IPS-20b (cell line): Measurements from ENCODE around the gene LRCH3.

Source experiments
- H3K27ac ChIP-seq: one replicate; pipeline ENCODE4 v1.5.1; 2013; ENCODE audit warnings: low read length
- H3K27me3 ChIP-seq: 2 replicates; pipeline ENCODE4 v1.6.1; 2013; ENCODE audit warnings: mild to moderate bottlenecking, low read length, inconsistent platforms; ENCODE audit not compliant: insufficient read depth
- H3K36me3 ChIP-seq: 2 replicates; pipeline ENCODE4 v1.6.1; 2013; ENCODE audit warnings: low read depth, mild to moderate bottlenecking, inconsistent platforms, low read length, moderate library complexity; ENCODE audit not compliant: insufficient read depth
- H3K4me1 ChIP-seq: 2 replicates; pipeline ENCODE4 v1.6.1; 2013; ENCODE audit warnings: mild to moderate bottlenecking, control low read depth, inconsistent platforms, low read length, moderate library complexity; ENCODE audit not compliant: insufficient read depth
- H3K4me3 ChIP-seq: 2 replicates; pipeline ENCODE4 v1.5.1; 2013; ENCODE audit warnings: mild to moderate bottlenecking, low read length, inconsistent platforms
- H3K9ac ChIP-seq: 2 replicates; pipeline ENCODE4 v1.6.1; 2013; ENCODE audit warnings: low read depth, mild to moderate bottlenecking, inconsistent platforms, low read length, moderate library complexity
- H3K9me3 ChIP-seq: 2 replicates; pipeline ENCODE4 v1.6.1; 2013; ENCODE audit warnings: mild to moderate bottlenecking, low read depth, low read length, inconsistent platforms; ENCODE audit not compliant: insufficient read depth

LRCH3 gene

DNA sequence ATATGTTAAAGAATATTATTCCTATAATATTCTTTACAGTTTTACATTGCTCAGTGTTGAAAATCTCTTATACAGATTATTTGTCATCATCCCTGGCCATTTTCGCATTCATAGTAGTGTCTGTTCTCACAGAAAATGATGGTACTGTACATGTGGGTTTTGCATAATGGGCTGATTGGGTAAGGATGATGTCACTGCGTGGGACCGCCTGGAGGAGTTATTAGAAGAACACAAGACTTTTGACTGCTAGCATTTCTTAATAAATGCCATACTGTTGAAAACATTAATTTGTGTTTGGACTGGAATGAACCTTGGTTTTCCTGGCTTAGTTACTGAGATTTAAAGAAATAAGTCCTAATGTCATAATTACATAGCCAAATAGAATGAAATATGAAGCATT, 20.3 kb downstream of the LRCH3 start:
- Histone ChIP-seq H3K27ac (no peak overlapping the region), H3K4me3 (no peak overlapping the region), H3K27me3 (no peaks in the 10 kb centered on the region), H3K4me1 (peaks cover 10% of the 10 kb centered on the region), H3K36me3 (no peaks in the 10 kb centered on the region), H3K9ac (no peak overlapping the region), H3K9me3 (no peaks in the 10 kb centered on the region)

DNA sequence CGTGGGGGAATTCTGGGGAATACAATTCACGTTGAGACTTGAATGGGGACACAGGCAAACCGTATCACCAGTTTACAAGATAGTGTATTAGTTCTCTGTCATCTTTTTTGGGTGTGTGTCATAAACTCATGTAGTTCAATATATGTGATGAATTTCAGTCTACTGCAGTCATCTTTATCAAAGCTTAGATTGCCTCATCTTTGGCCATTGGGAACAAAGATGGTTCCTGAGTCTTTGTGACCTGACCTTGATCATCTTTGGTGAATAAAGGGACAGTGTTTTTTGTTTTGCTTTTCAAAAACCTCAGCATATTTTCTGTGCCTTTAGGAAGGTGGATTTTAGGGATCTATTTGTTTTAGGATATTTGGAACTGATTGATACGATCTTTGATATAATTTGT, 23.3 kb downstream of the LRCH3 start:
- H3K27ac ChIP-seq = no peak overlapping the region
- no peak overlapping the region for H3K9ac ChIP-seq
- no peaks in the 10 kb centered on the region for H3K27me3 ChIP-seq
- H3K4me1 ChIP-seq = peaks cover 9% of the 10 kb centered on the region
- H3K36me3 ChIP-seq = no peaks in the 10 kb centered on the region
- no peak overlapping the region for H3K4me3 ChIP-seq
- no peaks in the 10 kb centered on the region for H3K9me3 ChIP-seq

DNA sequence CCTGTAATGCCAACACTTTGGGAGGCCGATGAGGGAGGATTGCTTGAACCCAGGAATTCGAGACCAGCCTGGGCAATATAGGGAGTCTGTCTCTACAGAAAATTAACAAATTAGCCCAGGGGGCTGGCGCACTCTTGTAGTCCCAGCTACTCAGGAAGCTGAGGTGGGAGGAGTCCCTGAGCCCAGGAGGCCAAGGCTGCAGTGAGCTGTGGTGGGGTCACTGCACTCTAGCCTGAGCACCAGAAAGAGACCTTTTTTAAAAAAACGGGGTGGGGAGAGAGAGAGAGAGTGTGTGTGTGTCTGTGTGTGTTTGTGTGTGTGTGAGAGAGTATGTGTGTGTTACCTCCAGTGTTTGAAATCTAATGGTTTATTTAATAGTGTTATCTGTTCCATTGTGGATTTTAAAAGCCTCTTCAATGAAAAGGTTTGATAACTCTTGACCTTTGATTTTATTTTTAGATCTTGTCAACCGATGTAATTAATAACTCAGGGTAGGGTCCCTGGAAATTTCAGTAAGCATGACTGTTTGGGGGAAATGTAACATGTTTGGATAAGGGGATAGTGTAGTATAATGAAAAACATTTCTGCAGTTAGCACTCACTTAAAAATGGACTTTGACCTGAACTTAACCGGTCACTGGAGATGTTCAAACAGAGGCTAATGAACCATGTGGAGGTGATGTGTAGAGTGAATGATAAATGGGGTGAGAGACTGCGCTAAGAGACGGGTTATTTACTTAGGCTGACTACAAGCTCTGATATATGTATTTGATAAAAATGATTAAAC, 29.7 kb downstream of the LRCH3 start:
- Histone ChIP-seq H3K4me1 (no peaks in the 10 kb centered on the region), H3K4me3 (no peak overlapping the region), H3K9ac (no peak overlapping the region), H3K9me3 (no peaks in the 10 kb centered on the region), H3K36me3 (peaks cover 44% of the 10 kb centered on the region), H3K27ac (no peak overlapping the region), H3K27me3 (no peaks in the 10 kb centered on the region)

DNA sequence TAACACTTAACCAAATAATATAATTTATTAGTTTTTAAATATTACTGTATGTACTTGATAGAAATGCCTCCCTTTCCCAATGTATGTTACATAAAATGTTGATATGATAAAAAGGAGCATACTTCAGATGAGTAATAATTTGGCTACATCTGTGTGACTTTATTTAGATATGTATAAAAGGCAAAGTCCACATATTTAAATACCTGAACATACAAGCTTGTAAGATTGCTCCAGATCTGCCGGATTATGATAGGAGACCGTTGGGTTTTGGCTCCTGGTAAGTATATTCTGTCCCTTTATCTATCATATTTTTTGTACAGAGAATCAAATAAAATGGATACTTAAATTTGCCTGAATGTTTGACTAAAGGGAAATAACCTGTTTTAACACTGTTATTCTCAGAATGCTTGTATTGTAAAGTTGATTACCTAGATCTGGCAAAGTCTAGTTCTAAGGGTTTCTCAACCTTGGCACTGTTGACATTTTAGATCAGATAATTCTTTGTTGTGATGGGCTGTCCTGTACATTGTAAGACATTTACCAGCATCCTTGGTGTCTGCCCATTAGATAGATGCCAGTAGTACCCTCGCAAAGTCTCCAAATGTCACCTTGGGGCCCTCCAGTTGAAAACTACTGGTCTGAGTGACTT, 38.5 kb downstream of the LRCH3 start:
- H3K9me3 ChIP-seq = no peaks in the 10 kb centered on the region
- H3K27me3 ChIP-seq = no peaks in the 10 kb centered on the region
- H3K4me3 ChIP-seq = no peak overlapping the region
- peaks cover 82% of the 10 kb centered on the region for H3K36me3 ChIP-seq
- no peak overlapping the region for H3K9ac ChIP-seq
- H3K27ac ChIP-seq = no peak overlapping the region
- no peaks in the 10 kb centered on the region for H3K4me1 ChIP-seq

DNA sequence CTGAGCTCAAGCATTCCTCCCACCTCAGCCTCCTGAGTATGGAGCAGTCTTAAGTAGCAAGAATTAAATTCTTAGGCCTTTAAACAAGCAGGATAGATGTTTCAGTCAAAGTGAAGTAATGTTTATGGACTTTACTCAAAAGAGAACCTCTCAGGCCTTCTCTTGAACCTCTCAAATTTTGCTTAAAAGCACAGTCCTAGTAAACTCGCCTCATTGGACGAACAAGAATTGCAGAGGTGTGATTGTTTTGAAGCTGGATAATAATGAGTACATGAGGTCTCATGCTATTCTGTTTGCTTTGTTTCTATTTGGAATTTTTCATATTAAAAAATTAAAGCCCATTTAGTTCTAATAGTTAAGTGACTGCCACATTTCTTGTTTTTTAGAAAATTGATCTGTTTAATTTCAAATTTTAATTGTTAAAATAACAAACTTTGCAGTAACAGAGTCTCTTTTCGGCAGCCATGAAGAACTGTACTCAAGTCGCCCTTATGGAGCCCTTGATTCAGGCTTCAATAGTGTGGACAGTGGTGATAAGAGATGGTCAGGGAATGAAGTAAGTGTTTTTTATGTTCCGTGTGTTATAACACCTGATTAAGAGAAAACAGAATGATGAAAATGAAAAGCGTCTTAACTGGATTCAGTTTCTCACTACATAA, 39.4 kb downstream of the LRCH3 start:
- H3K36me3 ChIP-seq = peaks cover 79% of the 10 kb centered on the region

DNA sequence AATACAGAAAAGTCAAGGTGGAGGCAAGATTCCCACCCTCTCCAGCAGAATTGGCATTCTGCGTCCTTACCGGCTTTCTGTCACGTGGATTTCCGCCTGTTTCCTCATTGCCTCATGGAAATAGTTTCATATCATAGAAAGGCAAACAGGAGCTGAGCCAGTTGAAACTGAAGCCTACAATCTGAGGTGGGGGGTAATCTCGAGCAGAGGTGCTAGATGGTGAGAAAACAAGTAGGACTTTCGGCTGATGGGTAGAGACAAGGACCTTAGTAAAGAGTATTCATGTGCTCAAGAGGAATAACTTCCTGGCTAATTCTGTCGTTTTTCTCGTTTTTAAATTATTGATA, 39.9 kb downstream of the LRCH3 start:
- Histone ChIP-seq H3K9me3 (no peaks in the 10 kb centered on the region), H3K4me1 (no peaks in the 10 kb centered on the region), H3K9ac (no peak overlapping the region), H3K27ac (no peak overlapping the region), H3K4me3 (no peak overlapping the region), H3K27me3 (no peaks in the 10 kb centered on the region), H3K36me3 (peaks cover 83% of the 10 kb centered on the region)

More for the DNA sequence above, 39.4 kb downstream of the LRCH3 start:
- no peaks in the 10 kb centered on the region for H3K27me3 ChIP-seq
- no peaks in the 10 kb centered on the region for H3K4me1 ChIP-seq
- no peak overlapping the region for H3K27ac ChIP-seq
- H3K4me3 ChIP-seq = no peak overlapping the region
- H3K9me3 ChIP-seq = no peaks in the 10 kb centered on the region
- no peak overlapping the region for H3K9ac ChIP-seq

DNA sequence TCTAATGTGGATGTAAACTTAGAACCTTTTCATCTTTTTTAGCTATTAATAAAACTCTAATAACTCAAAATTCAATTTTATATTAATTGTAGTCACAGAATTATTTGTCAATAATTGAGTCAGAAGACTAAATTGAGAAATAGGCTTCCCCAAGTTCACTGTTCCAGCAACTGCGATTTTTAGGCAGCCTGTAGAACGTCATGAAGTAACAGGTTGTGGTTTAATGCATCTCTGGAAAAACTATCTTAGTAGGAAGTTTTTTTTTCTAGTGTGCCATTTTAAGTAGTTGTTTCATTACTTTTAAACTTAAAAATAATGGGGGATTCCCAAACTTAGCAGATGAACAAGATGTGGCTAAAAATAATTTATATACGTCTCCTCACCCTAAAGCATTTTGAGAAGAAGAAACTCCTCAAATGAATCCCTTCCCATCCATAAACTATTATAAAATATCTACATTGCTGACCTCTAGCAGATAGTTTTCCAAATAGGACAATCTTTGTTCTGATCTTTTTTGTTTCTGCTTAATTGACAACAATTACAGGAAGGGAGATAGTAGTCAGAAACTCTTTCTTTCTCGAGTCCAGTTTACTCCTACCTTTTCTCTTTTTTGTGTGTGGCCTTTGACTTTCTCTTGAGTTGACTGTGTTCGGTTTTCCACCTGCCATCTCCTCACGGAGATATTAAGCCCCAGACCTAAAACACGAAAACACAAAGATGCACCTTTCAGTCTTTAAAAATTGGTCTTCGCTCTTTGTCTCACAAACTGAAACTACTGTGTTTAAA, 43.1 kb downstream of the LRCH3 start:
- Histone ChIP-seq H3K4me3 (no peak overlapping the region), H3K9ac (no peak overlapping the region), H3K27me3 (no peaks in the 10 kb centered on the region), H3K36me3 (peaks cover 80% of the 10 kb centered on the region), H3K9me3 (no peaks in the 10 kb centered on the region), H3K27ac (no peak overlapping the region), H3K4me1 (no peaks in the 10 kb centered on the region)

DNA sequence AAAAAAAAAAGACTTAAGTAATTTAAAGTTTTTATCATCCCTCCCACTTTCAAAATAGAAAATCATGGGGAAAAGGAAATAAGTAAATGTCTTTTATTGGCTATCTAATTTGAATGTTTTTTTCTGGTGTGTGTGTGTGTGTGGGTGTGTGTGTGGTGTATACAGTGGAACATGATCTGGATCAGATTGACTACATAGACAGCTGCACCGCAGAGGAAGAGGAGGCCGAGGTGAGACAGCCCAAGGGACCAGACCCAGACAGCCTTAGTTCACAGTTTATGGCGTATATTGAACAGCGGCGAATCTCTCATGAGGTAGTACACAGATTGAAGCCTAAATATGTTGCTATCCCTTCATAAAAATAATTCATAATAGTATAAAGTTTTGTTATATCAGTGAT, 44.5 kb downstream of the LRCH3 start:
- no peaks in the 10 kb centered on the region for H3K27me3 ChIP-seq
- H3K27ac ChIP-seq = no peak overlapping the region
- H3K9ac ChIP-seq = no peak overlapping the region
- no peaks in the 10 kb centered on the region for H3K4me1 ChIP-seq
- no peaks in the 10 kb centered on the region for H3K9me3 ChIP-seq
- no peak overlapping the region for H3K4me3 ChIP-seq
- H3K36me3 ChIP-seq = peaks cover 82% of the 10 kb centered on the region

GRCh38 chr3:197836244-197836643, 45.2 kb downstream of the LRCH3 start:
- Histone ChIP-seq H3K4me3 (no peak overlapping the region), H3K9ac (no peak overlapping the region), H3K27me3 (no peaks in the 10 kb centered on the region), H3K36me3 (peaks cover 82% of the 10 kb centered on the region), H3K9me3 (no peaks in the 10 kb centered on the region), H3K4me1 (no peaks in the 10 kb centered on the region), H3K27ac (no peak overlapping the region)

DNA sequence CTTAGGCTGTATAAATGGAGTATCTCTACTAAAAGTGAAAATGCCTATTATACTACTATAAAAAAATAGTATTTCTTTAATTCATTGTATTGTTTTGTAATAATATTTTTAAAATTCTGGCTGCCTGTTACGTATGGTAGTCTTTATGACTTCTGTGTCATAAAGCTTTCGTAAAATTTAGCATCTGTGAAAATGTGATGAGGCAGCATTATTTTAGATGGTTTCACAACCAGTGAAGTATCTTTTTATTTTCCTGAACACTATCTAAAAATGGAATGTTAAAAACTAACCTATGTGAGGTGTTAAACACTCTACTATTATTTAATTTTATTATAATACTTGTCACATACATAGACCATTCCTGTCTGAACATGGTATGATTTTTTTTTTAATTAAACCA, 46.2 kb downstream of the LRCH3 start:
- Histone ChIP-seq H3K9ac (no peak overlapping the region), H3K36me3 (peaks cover 84% of the 10 kb centered on the region), H3K9me3 (no peaks in the 10 kb centered on the region), H3K27me3 (no peaks in the 10 kb centered on the region), H3K4me3 (no peak overlapping the region), H3K4me1 (no peaks in the 10 kb centered on the region), H3K27ac (no peak overlapping the region)

GRCh38 chr3:197841789-197842188, 50.7 kb downstream of the LRCH3 start:
- H3K27ac ChIP-seq = no peak overlapping the region
- H3K27me3 ChIP-seq = no peaks in the 10 kb centered on the region
- peaks cover 87% of the 10 kb centered on the region for H3K36me3 ChIP-seq
- H3K4me3 ChIP-seq = no peak overlapping the region
- H3K9ac ChIP-seq = no peak overlapping the region
- no peaks in the 10 kb centered on the region for H3K4me1 ChIP-seq
- no peaks in the 10 kb centered on the region for H3K9me3 ChIP-seq
